Body of pancreas (tissue), 4 donors: Measurements from ENCODE around the gene DNAJB1.

Source experiments
- POLR2A ChIP-seq, 3 donors: fragments of 450-650 bp; IDR thresholded peaks; one replicate each; pipeline ENCODE4 v1.6.1; 2016; ENCODE audit warnings: antibody characterized with exemption in 3 of 3, mild to moderate bottlenecking in 2 of 3
- TF ChIP-seq, protein P1 (sequence below), 7 experiments: fragments of 450-650 bp in 4 of 7; fragments of 200-600 bp in 3 of 7; sonication (generic) in 3 of 7; IDR thresholded peaks; one replicate each; pipeline ENCODE4 v1.5.1; 2016 to 2019; ENCODE audit warnings: antibody characterized with exemption in 7 of 7

DNA sequence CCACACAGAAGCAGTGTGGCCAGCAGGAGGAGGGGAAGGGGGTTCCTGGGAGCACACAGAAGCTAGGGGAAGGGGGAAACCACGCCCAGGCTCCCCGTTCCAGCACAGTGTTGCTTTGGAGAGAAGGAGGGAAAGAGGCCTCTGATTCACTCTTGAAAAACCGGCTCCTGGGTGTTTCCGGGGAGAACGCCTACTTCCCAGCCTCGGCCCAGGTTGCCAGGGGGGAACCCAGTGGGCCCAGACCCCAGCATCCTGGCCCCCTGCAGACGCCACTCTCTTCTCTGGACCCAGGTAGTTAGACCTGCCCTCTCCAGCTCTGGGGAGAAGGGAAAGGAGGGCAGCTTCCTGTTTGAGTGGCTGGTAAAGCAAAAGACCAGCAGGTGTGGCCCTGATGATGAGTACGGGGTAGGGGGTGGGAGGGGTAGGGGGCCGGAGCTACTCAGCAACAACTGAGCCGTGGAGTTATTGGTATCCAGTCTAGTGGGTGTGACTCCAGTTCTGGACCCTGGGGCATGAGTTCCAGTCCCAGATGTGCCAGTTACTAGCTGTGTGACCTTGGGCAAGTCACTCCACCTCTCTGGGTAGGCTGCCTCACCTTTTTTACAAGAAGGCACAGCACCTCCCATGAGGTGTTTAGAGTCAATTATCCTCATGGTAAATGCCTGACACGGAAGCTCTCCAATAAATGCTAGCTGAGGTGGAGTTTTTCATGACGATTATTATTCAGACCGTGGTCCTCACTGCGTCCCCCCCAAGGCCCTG is 23.1 kb downstream of the DNAJB1 start:
- TF ChIP-seq, protein P1, sequence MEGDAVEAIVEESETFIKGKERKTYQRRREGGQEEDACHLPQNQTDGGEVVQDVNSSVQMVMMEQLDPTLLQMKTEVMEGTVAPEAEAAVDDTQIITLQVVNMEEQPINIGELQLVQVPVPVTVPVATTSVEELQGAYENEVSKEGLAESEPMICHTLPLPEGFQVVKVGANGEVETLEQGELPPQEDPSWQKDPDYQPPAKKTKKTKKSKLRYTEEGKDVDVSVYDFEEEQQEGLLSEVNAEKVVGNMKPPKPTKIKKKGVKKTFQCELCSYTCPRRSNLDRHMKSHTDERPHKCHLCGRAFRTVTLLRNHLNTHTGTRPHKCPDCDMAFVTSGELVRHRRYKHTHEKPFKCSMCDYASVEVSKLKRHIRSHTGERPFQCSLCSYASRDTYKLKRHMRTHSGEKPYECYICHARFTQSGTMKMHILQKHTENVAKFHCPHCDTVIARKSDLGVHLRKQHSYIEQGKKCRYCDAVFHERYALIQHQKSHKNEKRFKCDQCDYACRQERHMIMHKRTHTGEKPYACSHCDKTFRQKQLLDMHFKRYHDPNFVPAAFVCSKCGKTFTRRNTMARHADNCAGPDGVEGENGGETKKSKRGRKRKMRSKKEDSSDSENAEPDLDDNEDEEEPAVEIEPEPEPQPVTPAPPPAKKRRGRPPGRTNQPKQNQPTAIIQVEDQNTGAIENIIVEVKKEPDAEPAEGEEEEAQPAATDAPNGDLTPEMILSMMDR (IDR thresholded peaks at IDR 0.05), result no peak
- no peak for TF ChIP-seq POLR2A (IDR thresholded peaks at IDR 0.05)
